Brain microvascular endothelial cell (primary cell): Measurements from ENCODE around the gene HOXC11.

Source experiments
- DNase-seq: peaks from one replicate; pipeline ENCODE4 v3.0.0-alpha.2; 2020
- H3K27ac ChIP-seq: fragments of 250-450 bp; sonication (Bioruptor Pico); 2 replicates; pipeline ENCODE4 v1.5.1; 2020; ENCODE audit warnings: mild to moderate bottlenecking, moderate library complexity
- H3K27me3 ChIP-seq: fragments of 250-450 bp; sonication (Bioruptor Pico); replicated peaks from 2 replicates; pipeline ENCODE4 v1.5.1; 2020; ENCODE audit warnings: mild to moderate bottlenecking
- H3K36me3 ChIP-seq: fragments of 250-450 bp; sonication (Bioruptor Pico); replicated peaks from 2 replicates; pipeline ENCODE4 v1.5.1; 2020; ENCODE audit warnings: mild to moderate bottlenecking
- H3K4me3 ChIP-seq: 2 replicates; pipeline ENCODE4 v1.5.1; 2011; ENCODE audit warnings: low read depth, mild to moderate bottlenecking, control low read depth, low read length, moderate library complexity
- CTCF ChIP-seq: IDR thresholded peaks from 2 replicates; pipeline ENCODE4 v1.5.1; 2011; ENCODE audit warnings: low read depth, mild to moderate bottlenecking, moderate library complexity, low read length, control low read depth, inconsistent platforms; ENCODE audit errors: missing control alignments
- in situ Hi-C: cut with HindIII; loops from 2 replicates; pipeline ENCODE4 v1.10.0; 2017; ENCODE audit warnings: low sequenced_read_pairs, low pct_ligation_motif_present

HOXC11 gene

GRCh38 chr12:53930591-53931255 lies 42.2 kb upstream of the HOXC11 start:
- H3K36me3 ChIP-seq = no peaks in the 10 kb centered on the region
- H3K27ac ChIP-seq = no peak overlapping the region
- no peak overlapping the region for H3K4me3 ChIP-seq
- no peak for TF ChIP-seq CTCF
- in situ Hi-C loops = no loop called here
- DNase-seq = no peak
- H3K27me3 ChIP-seq = peaks cover 92% of the 10 kb centered on the region

- no peak for DNase-seq
- in situ Hi-C loops = no loop called here
- no peak overlapping the region for H3K4me3 ChIP-seq
- H3K27ac ChIP-seq = no peak overlapping the region
- H3K36me3 ChIP-seq = no peaks in the 10 kb centered on the region
- H3K27me3 ChIP-seq = peaks cover 94% of the 10 kb centered on the region
- TF ChIP-seq CTCF = no peak
These were observed 40.9 kb upstream of the HOXC11 start for GRCh38 chr12:53931844-53932581.

GRCh38 chr12:53932915-53933314 lies 40.0 kb upstream of the HOXC11 start:
- in situ Hi-C loops = no loop called here
- Histone ChIP-seq H3K4me3 (no peak overlapping the region), H3K36me3 (no peaks in the 10 kb centered on the region), H3K27me3 (peaks cover 95% of the 10 kb centered on the region), H3K27ac (no peak overlapping the region)
- DNase-seq = no peak
- no peak for TF ChIP-seq CTCF

GRCh38 chr12:53935383-53936341 lies 37.3 kb upstream of the HOXC11 start:
- H3K36me3 ChIP-seq = no peaks in the 10 kb centered on the region
- no peak for TF ChIP-seq CTCF
- in situ Hi-C loops = no loop called here
- peaks cover 97% of the 10 kb centered on the region for H3K27me3 ChIP-seq
- DNase-seq = no peak
- H3K4me3 ChIP-seq = no peak overlapping the region
- H3K27ac ChIP-seq = no peak overlapping the region

GRCh38 chr12:53937099-53937498 lies 35.8 kb upstream of the HOXC11 start:
- Histone ChIP-seq H3K4me3 (no peak overlapping the region), H3K27ac (no peak overlapping the region), H3K36me3 (no peaks in the 10 kb centered on the region), H3K27me3 (peaks cover 95% of the 10 kb centered on the region)
- no peak for TF ChIP-seq CTCF
- no peak for DNase-seq
- in situ Hi-C loops = no loop called here
